GM18951 (cell line): ENCODE measurements around the gene ZAP70.

ENCODE experiments used
- POLR2A ChIP-seq: IDR thresholded peaks from 4 replicates; pipeline ENCODE4 v1.6.1; 2011; ENCODE audit warnings: mild to moderate bottlenecking; ENCODE audit not compliant: insufficient read length, insufficient read depth; ENCODE audit errors: extremely low read depth
- in situ Hi-C: fragments of 300-500 bp; cut with MboI; formaldehyde crosslinking; loops from one replicate; pipeline ENCODE4 v1.12.0; 2022; ENCODE audit warnings: low sequenced_read_pairs, mixed read lengths, inconsistent platforms; ENCODE audit not compliant: unreplicated experiment

The ZAP70 gene

DNA sequence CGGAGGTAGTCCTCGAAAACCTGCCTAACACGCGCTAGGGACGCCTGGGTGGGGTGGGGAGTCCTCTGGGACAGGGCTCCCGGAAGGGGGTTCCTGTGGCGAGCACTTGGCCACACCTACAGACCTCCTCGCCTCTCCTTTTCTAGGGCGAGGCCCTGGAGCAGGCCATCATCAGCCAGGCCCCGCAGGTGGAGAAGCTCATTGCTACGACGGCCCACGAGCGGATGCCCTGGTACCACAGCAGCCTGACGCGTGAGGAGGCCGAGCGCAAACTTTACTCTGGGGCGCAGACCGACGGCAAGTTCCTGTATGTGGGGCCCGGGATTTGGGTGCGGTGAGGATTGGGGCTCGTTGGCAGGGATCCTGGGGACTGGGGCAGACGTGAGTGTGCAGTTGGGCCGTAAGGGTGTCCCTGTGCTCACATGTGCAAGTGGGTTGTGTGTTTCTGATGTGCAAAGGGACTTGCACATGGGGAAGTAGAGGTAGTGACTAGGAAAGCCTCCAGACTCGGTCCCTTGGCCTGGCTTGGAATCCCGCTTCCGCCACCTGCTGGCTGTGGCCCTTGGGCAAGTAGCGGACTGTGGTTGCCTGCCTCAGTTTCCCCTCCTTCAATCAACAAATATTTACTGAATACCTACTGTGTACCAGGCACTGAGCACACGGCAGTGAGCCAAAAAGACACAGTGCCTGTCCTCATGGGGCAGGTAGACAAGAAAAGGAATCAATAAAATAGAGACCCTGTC lies 11.7 kb downstream of the ZAP70 start:
- TF ChIP-seq POLR2A = no peak
- in situ Hi-C loops = no loop called here

DNA sequence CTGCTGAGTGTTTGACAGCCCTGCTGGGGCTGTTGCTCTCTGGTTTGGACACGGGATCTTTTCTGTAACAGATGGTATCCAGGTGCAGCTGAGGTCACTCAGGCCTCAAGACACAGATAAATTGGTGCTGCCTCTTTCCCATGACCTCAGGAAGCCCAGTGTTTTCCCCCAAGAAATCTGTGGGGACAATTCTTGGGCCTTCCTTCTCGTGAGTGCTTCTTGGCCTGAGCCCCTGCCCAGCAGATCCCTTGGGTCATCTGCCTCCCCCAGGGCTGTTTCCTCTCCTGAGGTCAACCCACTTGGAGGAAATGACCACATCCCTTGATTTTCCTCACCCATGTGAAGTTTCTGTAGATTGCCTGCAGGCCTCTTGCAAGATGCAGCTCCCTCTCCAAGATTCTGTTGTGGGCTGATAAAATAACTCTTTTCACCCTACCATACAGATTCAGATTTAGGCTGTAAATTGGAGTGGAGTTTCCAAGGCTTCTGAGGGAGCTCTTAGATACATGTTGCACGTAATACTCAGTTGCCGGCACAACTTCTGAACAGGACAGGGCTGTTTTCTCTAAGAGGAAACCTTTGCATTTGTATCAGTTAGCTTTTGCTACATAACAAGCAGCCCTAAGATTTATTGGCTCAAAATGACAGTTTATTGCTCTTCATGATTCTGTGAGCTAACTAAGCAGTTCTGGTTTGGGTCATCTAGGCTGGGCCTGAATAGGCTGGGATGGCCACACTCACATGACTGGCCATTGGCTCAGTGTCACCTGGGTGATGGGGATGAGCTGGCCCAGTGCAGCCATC lies 13.1 kb downstream of the ZAP70 start:
- in situ Hi-C loops = no loop called here
- no peak for TF ChIP-seq POLR2A

DNA sequence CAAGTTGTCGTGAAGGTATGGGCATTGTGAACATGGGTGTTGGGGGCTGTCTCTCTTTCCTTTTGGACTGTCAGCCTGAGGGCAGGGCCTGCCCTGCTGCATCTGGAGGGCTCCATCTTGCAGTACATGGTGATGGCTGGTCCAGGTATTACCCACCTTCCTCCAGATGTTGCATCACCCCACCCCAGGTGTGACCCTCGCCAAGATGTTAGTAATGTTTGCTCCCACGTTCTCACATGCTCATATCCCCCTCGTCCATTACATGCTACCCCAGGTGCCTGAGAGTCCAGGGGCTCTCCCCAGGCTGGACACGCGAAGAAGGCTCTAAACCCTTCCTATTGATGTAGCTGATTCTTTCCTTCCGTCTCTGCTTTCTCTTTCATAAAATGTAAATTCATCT lies 13.9 kb downstream of the ZAP70 start:
- in situ Hi-C loops = no loop called here
- no peak for TF ChIP-seq POLR2A

DNA sequence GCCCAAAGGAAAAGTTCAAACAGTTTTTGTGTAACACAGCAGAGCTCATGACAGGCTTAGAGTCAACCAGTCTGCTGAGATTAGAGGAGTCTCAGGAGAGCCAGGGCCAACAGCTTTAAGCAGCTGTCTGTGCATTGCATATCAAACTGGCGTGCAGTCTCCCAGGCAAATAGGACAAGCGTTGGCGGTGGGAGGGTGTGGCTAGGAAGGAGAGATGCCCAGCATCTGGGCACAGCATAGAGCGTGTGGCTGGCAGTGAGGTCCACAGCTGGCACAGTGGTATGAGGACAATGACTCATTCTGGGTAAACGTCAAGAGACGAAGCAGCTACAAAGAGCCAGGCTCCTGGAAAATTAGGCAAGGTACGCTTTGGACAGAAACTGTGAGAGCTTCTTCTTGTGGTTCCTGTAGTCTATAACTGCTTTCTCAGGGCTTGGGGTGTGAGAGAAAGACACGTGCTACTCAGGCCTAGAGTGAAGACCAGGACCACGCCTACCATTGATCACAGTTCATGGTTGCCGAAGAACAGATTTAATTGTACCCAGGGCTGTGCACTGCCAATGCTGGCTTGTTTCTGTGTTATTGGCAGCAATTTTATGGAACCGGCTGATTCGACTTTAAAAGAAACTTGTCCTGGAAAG lies 14.8 kb downstream of the ZAP70 start:
- in situ Hi-C loops = no loop called here
- no peak for TF ChIP-seq POLR2A

DNA sequence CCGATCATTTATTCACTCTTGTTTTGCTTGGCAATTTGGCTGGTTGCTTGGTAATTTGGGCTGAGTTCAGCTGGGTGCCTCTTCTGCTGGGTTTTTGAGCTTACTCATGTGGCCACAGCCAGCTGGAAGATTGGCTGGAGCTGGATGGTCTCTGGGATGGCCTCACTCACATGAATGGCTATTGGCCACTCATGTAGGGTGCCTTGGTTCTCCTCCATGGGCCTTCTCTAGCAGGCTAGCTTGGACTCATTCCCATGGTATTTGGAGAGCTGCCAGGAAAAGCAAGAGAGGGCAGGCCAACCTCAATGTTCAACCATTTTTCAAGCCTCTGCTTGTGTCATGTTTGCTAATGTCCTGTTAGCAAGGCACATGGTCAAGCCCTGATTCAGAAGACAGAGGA lies 16.9 kb downstream of the ZAP70 start:
- TF ChIP-seq POLR2A = no peak
- in situ Hi-C loops = no loop called here

DNA sequence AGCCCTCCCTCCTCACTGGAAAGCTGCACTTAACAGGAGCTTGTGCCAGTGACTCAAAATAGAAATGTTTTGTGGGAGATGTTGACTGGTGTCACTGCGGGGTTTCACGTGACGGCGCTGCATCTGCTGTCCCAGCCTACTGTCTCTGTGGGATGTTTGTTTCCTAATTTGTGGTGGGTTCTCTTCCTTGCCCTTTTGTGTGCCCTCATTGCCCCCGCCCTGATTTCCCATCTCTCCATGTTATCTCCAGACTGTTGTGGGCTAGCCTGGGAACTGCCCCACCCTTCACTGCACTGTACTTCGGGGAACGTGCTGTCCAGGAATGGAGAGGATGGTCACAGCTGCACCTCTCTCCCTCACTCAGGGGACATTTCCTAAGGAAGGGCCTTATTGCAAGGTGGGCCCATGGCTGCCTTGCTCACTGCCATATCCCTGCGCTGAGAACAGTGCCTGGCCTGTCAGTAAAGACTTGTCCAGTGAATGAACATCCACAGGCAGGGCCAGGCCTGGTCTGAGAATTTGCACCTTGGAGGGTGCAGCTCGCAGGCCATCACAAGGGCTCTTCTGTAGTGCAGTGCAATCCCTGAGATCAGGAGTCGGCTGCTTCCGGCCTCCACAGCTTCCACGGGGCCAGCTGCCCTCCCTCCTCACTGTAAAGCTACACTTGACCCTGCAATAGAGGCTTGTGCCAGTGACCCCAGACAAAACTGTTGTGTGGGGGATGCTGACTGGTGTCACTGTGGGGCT lies 18.1 kb downstream of the ZAP70 start:
- in situ Hi-C loops = no loop called here

DNA sequence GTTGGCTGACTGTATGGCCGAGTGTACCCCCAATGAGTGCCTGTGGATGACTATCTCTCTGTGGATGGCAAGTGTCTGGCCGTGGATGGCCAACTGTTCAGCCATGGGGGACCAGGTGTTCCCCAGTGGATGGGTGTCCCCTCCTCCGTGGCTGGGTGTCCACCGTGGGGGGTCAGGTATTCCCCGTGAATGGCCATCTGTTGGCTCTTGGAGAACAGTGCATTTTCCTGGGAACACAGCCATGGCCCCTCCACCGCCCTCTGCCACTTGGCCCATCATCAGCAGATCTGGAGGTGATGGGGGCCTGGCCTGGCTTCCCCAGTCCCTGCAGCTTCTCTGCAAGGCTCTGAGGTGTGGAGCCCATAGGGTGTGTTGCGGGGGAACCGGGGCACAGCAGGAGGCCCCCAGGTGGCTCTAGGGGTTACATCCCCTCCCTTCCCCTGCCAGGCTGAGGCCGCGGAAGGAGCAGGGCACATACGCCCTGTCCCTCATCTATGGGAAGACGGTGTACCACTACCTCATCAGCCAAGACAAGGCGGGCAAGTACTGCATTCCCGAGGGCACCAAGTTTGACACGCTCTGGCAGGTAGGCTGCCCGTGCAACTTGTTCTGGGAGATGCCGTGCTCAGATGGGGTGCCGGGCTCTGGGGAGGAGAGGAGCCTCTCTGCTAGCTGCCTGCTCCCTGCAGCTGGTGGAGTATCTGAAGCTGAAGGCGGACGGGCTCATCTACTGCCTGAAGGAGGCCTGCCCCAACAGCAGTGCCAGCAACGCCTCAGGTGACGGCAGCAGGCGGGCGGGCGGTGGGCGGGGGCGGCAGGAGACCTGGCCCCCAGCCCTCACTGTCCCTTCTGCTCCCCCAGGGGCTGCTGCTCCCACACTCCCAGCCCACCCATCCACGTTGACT lies 19.3 kb downstream of the ZAP70 start:
- in situ Hi-C loops = no loop called here
- no peak for TF ChIP-seq POLR2A

More for the DNA sequence above, 18.1 kb downstream of the ZAP70 start:
- TF ChIP-seq POLR2A = no peak

DNA sequence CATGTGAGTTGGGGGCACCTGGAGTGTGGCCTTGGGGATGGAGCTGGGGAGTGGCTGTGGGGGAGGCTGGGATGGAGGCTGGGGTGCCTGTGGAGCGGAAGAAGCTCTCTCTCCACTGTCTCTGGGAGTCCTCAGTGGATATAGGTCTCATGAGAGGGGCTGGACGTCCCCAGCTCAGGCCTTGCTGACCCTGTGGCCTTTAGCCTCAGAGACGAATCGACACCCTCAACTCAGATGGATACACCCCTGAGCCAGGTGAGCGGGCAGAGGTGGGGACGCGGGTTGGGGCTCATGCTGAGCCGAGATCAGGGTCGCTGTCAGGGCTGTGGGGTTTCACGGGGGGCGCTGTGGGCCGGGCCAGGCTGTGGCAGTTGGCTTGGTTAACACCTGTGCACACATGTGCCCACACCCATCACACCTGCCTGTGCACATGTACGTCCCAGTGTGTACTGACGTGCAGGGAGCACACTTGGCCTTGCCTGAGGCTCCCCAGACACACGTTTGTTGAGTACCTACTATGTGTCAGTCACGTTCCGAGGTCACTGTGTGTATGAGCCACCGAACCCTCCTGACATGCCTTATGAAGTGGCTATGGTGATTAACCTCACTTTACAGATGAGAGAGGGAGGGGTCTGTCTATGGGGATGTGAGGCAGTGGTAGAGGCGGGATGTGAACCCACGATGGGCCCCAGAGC lies 20.1 kb downstream of the ZAP70 start:
- in situ Hi-C loops = no loop called here
- TF ChIP-seq POLR2A = no peak

DNA sequence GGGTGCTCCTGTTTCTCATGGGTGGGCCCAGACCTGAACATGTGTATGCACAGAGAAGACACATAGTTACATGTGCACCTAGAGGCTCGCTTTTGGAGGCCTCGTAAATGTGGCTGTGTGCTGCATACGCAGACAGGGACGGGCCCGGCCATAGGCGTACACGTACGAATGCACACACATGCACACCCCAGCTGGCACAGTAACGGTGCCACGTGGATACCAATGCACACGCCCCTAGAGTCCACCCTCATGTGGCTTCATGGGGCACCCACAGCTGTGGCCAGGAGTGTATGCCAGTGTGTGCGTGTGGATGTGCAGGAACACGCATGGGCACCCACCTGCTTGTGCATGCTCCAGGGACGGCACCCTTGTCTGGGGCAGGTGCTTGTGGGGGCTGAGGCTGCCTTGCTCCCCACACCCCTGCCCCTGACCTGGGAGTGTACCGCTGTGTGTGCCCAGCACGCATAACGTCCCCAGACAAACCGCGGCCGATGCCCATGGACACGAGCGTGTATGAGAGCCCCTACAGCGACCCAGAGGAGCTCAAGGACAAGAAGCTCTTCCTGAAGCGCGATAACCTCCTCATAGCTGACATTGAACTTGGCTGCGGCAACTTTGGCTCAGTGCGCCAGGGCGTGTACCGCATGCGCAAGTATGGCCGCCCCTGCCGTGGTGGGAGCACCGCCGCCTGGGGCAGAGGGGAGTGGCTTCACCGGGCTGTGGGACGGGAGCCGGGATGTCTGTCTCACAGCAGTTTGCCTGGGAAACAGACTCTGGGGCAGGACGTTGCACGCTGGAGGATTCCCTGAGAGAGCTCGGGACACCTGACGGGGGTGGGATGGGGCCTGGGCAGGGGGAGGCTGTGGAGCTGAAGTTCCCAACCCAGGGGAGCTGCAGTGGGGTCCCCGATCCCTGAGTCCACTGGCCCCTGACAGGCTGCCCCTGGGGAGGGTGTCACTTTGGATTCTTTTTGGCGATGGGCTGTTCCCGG lies 21.0 kb downstream of the ZAP70 start:
- no peak for TF ChIP-seq POLR2A
- in situ Hi-C loops = no loop called here

DNA sequence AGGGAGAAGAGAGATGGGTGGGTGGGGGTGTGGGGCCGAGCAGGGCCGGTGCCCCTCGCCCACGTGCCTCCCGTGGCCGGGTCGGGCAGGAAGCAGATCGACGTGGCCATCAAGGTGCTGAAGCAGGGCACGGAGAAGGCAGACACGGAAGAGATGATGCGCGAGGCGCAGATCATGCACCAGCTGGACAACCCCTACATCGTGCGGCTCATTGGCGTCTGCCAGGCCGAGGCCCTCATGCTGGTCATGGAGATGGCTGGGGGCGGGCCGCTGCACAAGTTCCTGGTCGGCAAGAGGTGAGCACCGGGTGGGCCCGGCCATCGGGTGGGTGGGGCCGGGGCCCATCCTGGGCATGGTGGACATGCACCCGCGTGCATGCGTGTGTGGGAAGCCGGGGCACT lies 21.8 kb downstream of the ZAP70 start:
- no peak for TF ChIP-seq POLR2A
- in situ Hi-C loops = no loop called here

DNA sequence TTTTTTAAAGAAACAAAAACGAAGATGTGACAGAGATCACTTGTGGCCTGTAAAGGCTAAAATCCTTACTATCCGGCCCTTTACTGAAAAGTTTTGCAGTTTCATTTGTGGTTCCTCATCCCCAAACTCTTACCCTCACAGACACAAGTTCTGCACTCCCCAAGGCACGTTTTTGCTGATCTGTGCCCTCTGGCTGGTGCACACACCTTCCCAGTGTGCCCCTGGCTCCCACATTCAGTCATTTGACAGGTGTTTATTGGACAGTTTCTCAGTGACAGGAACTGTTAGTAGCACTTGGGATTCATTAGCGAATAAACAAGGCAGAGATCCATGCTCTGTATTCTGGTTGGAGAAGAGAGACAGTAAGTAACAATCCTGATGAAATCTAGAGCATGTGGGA lies 22.8 kb downstream of the ZAP70 start:
- no peak for TF ChIP-seq POLR2A
- in situ Hi-C loops = no loop called here
